WTC11 (cell line): ENCODE results near the gene SMIM10. TPM values are rescaled to one million over a fixed set of nuclear protein-coding genes. Genes with fewer than 3 reads are reported as not detected.
"Not testable (repeated sequence)": the region's sequence is repeated elsewhere in the genome, so short reads cannot be mapped to it uniquely, and the experiment has no call there.

Experiments
- ATAC-seq: fragments of 200-7000 bp; cut with Tn5 transposase; 2 replicates; pipeline ENCODE4 v1.10.0; 2021; ENCODE audit warnings: mild to moderate bottlenecking, moderate library complexity
- CTCF ChIA-PET: fragments of 300-600 bp; sonication (Branson Sonifier 250); formaldehyde crosslinking; loops from one replicate; lab custom pipeline; 2021; ENCODE audit warnings: antibody characterized with exemption; lab: Charles Lee
- POLR2A ChIA-PET: fragments of 350-600 bp; sonication (Branson Sonifier 250); formaldehyde crosslinking; loops from one replicate; lab custom pipeline; 2021; ENCODE audit warnings: antibody characterized with exemption; lab: Charles Lee
- DNase-seq: peaks from one replicate; pipeline ENCODE4 v3.0.0; 2021; ENCODE audit warnings: low spot score
- H3K27ac Mint-ChIP-seq: 2 replicates; pipeline ENCODE4 v1.8.0; 2021; ENCODE audit warnings: mixed read lengths
- H3K27me3 Mint-ChIP-seq: 2 replicates; pipeline ENCODE4 v1.8.0; 2021; ENCODE audit warnings: low read depth, mild to moderate bottlenecking, moderate library complexity, mixed read lengths
- H3K36me3 Mint-ChIP-seq: 2 replicates; pipeline ENCODE4 v1.8.0; 2021; ENCODE audit warnings: mixed read lengths
- H3K4me1 Mint-ChIP-seq: 2 replicates; pipeline ENCODE4 v1.8.0; 2022; ENCODE audit warnings: mixed read lengths
- H3K4me3 Mint-ChIP-seq: 2 replicates; pipeline ENCODE4 v1.8.0; 2021; ENCODE audit warnings: mild to moderate bottlenecking, moderate library complexity, mixed read lengths
- H3K9me3 Mint-ChIP-seq: 2 replicates; pipeline ENCODE4 v1.8.0; 2021; ENCODE audit warnings: mixed read lengths
- NR1H2 ChIP-seq: sonication (generic); formaldehyde crosslinking; IDR thresholded peaks from 2 replicates; pipeline ENCODE4 v1.9.0; 2021; ENCODE audit warnings: mild to moderate bottlenecking, moderate library complexity, missing genetic modification reagents
- SMAD4 ChIP-seq: sonication (generic); formaldehyde crosslinking; IDR thresholded peaks from 2 replicates; pipeline ENCODE4 v1.8.0; 2022; ENCODE audit warnings: mild to moderate bottlenecking, missing genetic modification reagents
- ZNF263 ChIP-seq: sonication (generic); formaldehyde crosslinking; IDR thresholded peaks from 2 replicates; pipeline ENCODE4 v1.8.1; 2022; ENCODE audit warnings: low read depth, mild to moderate bottlenecking, moderate library complexity, missing genetic modification reagents
- total RNA-seq: library from RNA; stranded (reverse); gene quantifications from 3 replicates; pipeline ENCODE4 v1.2.3, GENCODE V29; 2021

Gene SMIM10
- total RNA-seq, 1 experiment from 2014 or later: 1.3 TPM

- no peak for ATAC-seq
- Mint-ChIP-seq H3K4me1 (peaks cover 28% of the 10 kb centered on the region), H3K27ac (no peak overlapping the region), H3K36me3 (no peaks in the 10 kb centered on the region), H3K9me3 (no peaks in the 10 kb centered on the region), H3K4me3 (no peak overlapping the region), H3K27me3 (peaks cover 19% of the 10 kb centered on the region)
- no peak for TF ChIP-seq SMAD4 (CRISPR knock-in tag)
- no peak for TF ChIP-seq ZNF263 (CRISPR knock-in tag)
- no peak for TF ChIP-seq NR1H2
- ChIA-PET POLR2A (no interaction called here), CTCF (no interaction called here)
- DNase-seq: no peak
Observed at GRCh38 chrX:135024526-135024925, 33.7 kb downstream of the SMIM10 start.

GRCh38 chrX:135030207-135030963 is 39.6 kb downstream of the SMIM10 start:
- H3K4me1 Mint-ChIP-seq: peaks cover 23% of the 10 kb centered on the region
- H3K9me3 Mint-ChIP-seq, H3K27ac Mint-ChIP-seq, H3K4me3 Mint-ChIP-seq, POLR2A ChIA-PET, ATAC-seq, CTCF ChIA-PET, H3K27me3 Mint-ChIP-seq, DNase-seq: not testable (repeated sequence)
- peaks cover 10% of the 10 kb centered on the region for H3K36me3 Mint-ChIP-seq

DNA sequence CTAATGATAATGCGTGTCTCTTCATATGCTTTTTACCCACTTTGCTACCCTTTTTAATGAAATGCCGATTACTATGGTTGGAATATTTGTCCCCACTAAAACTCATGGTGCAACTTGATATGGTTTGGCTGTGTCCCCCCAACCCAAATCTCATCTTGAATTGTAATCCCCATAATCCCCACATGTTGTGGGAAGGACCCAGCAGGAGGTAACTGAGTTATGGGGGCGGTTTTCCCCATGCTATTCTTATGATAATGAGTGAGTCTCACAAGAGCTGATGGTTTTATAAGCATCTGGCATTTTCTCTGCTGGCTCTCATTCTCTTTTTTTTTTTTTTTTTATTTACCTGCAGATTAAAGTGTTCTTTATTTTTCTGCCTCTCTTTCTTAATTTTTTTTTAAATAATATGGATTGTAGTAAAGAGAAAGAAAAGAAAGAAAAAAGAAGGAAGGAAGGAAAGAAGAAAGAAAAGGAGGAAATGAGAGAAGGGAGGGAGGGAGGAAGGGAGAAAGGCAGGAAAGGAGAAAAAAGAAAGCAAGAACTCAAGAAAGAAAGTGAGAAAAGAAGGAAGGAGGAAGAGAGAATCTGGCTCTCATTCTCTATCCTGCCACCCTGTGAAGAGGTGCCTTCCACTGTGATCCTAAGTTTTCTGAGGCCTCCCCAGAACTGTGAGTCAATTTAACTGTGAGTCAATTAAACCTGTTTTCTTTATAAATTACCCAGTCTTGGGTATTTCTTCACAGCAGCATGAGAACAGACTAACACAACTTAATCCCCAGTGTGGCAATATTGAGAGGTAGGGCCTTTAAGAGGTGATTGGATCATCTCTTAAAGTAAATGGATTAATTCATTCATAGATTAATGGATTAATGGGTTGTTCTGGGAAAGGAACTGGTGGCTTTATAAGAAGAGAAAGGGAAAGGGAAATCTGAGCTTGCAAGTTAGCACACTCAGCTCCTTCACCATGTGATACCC is 50.6 kb downstream of the SMIM10 start:
- not testable (repeated sequence) for H3K27me3 Mint-ChIP-seq, ATAC-seq, H3K9me3 Mint-ChIP-seq, H3K36me3 Mint-ChIP-seq, DNase-seq
- Mint-ChIP-seq H3K4me1 (peaks cover 31% of the 10 kb centered on the region), H3K27ac (peak overlapping the region; percentile 84), H3K4me3 (peak overlapping the region; percentile 30; the same call in 1 of the 2 replicates)
- POLR2A ChIA-PET: interaction anchor here (0.7 kb wide), 1 partner anchor 37 kb away, joined by 3 read pairs; no protein-coding TSS in a partner anchor
- CTCF ChIA-PET: interaction anchor here (0.6 to 0.7 kb wide), 2 partner anchors 20 to 52 kb away, joined by 3 to 4 read pairs; no protein-coding TSS in a partner anchor

Other genes with a start within 250 kb of the SMIM10 start
- gene PABIR2, start 193.8 kb upstream of the SMIM10 start, total RNA-seq: 34.0 to 34.3 TPM (median 34.0 TPM) in 3 replicates
- gene MOSPD1, start 75.7 kb upstream of the SMIM10 start, total RNA-seq: 20.6 to 23.6 TPM (median 20.7 TPM) in 3 replicates
- gene RTL8B, start 31.6 kb downstream of the SMIM10 start, total RNA-seq: 5.7 to 7.8 TPM (median 6.6 TPM) in 3 replicates
- 63.9 to 68.4 TPM (median 65.4 TPM) in 3 replicates for gene RTL8C, start 41.4 kb downstream of the SMIM10 start, total RNA-seq
- gene RTL8A, start 61.1 kb downstream of the SMIM10 start, total RNA-seq: 38.1 to 49.5 TPM (median 43.1 TPM) in 3 replicates
- gene SMIM10L2B, start 107.7 kb downstream of the SMIM10 start, total RNA-seq: 5.0 to 5.4 TPM (median 5.4 TPM) in 3 replicates
- not detected in 3 replicates for gene ETDB, start 129.5 kb downstream of the SMIM10 start, total RNA-seq
- 0.24 TPM in 1 of 3 replicates, not detected in the others for gene CT55, start 180.4 kb downstream of the SMIM10 start, total RNA-seq